HG02610 (cell line): ENCODE results near the gene IFNL2.

Source experiments
- ATAC-seq: cut with Tn5 transposase; IDR thresholded peaks from one replicate; pipeline ENCODE4 v1.9.1; 2021; ENCODE audit warnings: mild to moderate bottlenecking, moderate library complexity; ENCODE audit not compliant: unreplicated experiment

IFNL2 gene

GRCh38 chr19:39316627-39317321, 48.6 kb downstream of the IFNL2 start:
- no peak for ATAC-seq

- ATAC-seq, result no peak
Measured at GRCh38 chr19:39317476-39317875, 49.3 kb downstream of the IFNL2 start.

GRCh38 chr19:39318071-39318470, 49.9 kb downstream of the IFNL2 start:
- no peak for ATAC-seq

GRCh38 chr19:39318690-39319089, 50.5 kb downstream of the IFNL2 start:
- no peak for ATAC-seq

- ATAC-seq, result no peak
Measured at GRCh38 chr19:39319098-39319891, 51.1 kb downstream of the IFNL2 start.
